ENCODE measurements around the gene NSF.
"Not testable (repeated sequence)": the region's sequence is repeated elsewhere in the genome, so short reads cannot be mapped to it uniquely, and the experiment has no call there.

The NSF gene

GRCh38 chr17:46632146-46632545 lies 41.7 kb downstream of the NSF start:
- DNase-seq: not testable (repeated sequence)

GRCh38 chr17:46634844-46635243 lies 44.4 kb downstream of the NSF start:
- DNase-seq: not testable (repeated sequence)

GRCh38 chr17:46641861-46642656 lies 51.6 kb downstream of the NSF start:
- not testable (repeated sequence) for DNase-seq

GRCh38 chr17:46647251-46647650 lies 56.8 kb downstream of the NSF start:
- DNase-seq: not testable (repeated sequence)

GRCh38 chr17:46647688-46648278 lies 57.3 kb downstream of the NSF start:
- not testable (repeated sequence) for DNase-seq

GRCh38 chr17:46649246-46649645 lies 58.8 kb downstream of the NSF start:
- not testable (repeated sequence) for DNase-seq

GRCh38 chr17:46652024-46652643 lies 61.7 kb downstream of the NSF start:
- DNase-seq: not testable (repeated sequence)

- DNase-seq: not testable (repeated sequence)
These were observed 67.8 kb downstream of the NSF start for GRCh38 chr17:46658235-46658634.

- not testable (repeated sequence) for DNase-seq
These were observed 69.2 kb downstream of the NSF start for GRCh38 chr17:46659702-46660101.

GRCh38 chr17:46663123-46663522 lies 72.7 kb downstream of the NSF start:
- not testable (repeated sequence) for DNase-seq

GRCh38 chr17:46663552-46663951 lies 73.1 kb downstream of the NSF start:
- DNase-seq: not testable (repeated sequence)

- DNase-seq: not testable (repeated sequence)
These were observed 75.5 kb downstream of the NSF start for GRCh38 chr17:46665969-46666368.

- not testable (repeated sequence) for DNase-seq
These were observed 80.3 kb downstream of the NSF start for GRCh38 chr17:46670789-46671188.

- not testable (repeated sequence) for DNase-seq
These were observed 82.3 kb downstream of the NSF start for GRCh38 chr17:46672777-46673176.

- DNase-seq: not testable (repeated sequence)
These were observed 87.3 kb downstream of the NSF start for GRCh38 chr17:46677819-46678218.

- not testable (repeated sequence) for DNase-seq
These were observed 93.2 kb downstream of the NSF start for GRCh38 chr17:46683653-46684052.

GRCh38 chr17:46685284-46685683 lies 94.8 kb downstream of the NSF start:
- DNase-seq: not testable (repeated sequence)

- not testable (repeated sequence) for DNase-seq
These were observed 101.7 kb downstream of the NSF start for GRCh38 chr17:46692196-46692595.

GRCh38 chr17:46693283-46693682 lies 102.8 kb downstream of the NSF start:
- DNase-seq: not testable (repeated sequence)

GRCh38 chr17:46696522-46696921 lies 106.1 kb downstream of the NSF start:
- not testable (repeated sequence) for DNase-seq

GRCh38 chr17:46699014-46699413 lies 108.5 kb downstream of the NSF start:
- DNase-seq: not testable (repeated sequence)

- DNase-seq: no peak
These were observed 127.5 kb downstream of the NSF start for GRCh38 chr17:46717999-46718398.

GRCh38 chr17:46719891-46720290 lies 129.4 kb downstream of the NSF start:
- no peak for DNase-seq

GRCh38 chr17:46720408-46720807 lies 129.9 kb downstream of the NSF start:
- DNase-seq: no peak
